Measurements from ENCODE around the gene SHISA7.

The SHISA7 gene

DNA sequence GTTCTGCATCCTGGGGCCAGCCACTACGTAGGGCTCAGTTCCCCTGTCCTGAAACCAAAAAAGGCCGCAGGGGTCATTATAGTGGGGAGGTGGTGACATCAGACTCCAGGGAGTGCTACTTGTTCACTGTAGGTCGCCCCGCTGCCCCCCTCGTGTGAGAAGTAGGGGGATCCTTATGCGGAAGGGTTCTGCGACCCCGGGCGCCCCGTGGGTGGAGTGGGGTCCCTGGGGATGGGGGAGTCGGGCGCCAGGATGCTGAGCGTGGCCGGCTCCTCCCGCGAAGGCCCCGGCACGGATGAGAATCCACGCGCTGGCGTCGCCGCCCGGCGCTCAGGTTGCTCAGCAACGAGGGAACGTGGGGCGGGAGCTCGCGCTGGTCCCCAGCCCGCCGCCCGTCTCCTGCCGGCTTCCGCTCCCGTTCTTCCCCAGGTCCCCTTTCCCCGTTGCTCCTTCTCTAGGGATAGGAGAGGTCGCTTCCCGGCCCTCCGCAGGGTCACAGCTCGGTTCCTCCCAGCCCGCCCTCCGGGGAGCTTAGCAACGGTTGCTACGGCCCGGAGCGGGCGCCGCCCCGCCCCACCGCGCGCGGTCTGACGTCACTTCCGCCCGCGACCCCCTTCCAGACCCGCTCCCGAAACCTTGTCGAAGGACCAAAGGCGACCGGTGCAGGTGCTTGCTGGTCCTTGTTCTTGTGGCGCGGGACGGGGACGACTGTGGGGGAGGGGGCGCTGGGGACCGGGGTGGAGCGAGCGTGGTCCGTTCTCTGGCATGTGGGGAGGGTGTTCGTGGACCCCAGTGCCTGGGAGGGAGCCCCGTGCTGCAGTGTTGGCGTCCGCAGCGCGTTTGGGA is 41.7 kb upstream of the SHISA7 start, which contains the start of gene NAT14 (continued):
- no peak for TF ChIP-seq ZNF404 (tag by site-specific recombination; IDR thresholded peaks at IDR 0.05)
- TF ChIP-seq ZNF514 (tag by site-specific recombination; IDR thresholded peaks at IDR 0.05) = no peak
- TF ChIP-seq ZNF19 (tag by site-specific recombination; IDR thresholded peaks at IDR 0.05; ENCODE audit: low read depth) = no peak
- no peak for TF ChIP-seq ZNF16 (tag by site-specific recombination; IDR thresholded peaks at IDR 0.05; ENCODE audit: low read depth)
- TF ChIP-seq, protein P1, sequence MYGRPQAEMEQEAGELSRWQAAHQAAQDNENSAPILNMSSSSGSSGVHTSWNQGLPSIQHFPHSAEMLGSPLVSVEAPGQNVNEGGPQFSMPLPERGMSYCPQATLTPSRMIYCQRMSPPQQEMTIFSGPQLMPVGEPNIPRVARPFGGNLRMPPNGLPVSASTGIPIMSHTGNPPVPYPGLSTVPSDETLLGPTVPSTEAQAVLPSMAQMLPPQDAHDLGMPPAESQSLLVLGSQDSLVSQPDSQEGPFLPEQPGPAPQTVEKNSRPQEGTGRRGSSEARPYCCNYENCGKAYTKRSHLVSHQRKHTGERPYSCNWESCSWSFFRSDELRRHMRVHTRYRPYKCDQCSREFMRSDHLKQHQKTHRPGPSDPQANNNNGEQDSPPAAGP (tag by site-specific recombination; IDR thresholded peaks at IDR 0.05) = no peak
- TF ChIP-seq ZNF548 (tag by site-specific recombination; IDR thresholded peaks at IDR 0.05) = no peak
- no peak for TF ChIP-seq ZNF354C (tag by site-specific recombination; IDR thresholded peaks at IDR 0.05; ENCODE audit: borderline replicate concordance, low read depth)
- TF ChIP-seq, protein P2, sequence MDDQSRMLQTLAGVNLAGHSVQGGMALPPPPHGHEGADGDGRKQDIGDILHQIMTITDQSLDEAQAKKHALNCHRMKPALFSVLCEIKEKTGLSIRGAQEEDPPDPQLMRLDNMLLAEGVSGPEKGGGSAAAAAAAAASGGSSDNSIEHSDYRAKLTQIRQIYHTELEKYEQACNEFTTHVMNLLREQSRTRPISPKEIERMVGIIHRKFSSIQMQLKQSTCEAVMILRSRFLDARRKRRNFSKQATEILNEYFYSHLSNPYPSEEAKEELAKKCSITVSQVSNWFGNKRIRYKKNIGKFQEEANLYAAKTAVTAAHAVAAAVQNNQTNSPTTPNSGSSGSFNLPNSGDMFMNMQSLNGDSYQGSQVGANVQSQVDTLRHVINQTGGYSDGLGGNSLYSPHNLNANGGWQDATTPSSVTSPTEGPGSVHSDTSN (CRISPR knock-in tag; IDR thresholded peaks at IDR 0.05) = peak; percentile 83
- TF ChIP-seq ZNF510 (tag by site-specific recombination; IDR thresholded peaks at IDR 0.05; ENCODE audit: insufficient replicate concordance) = no peak
- no peak for TF ChIP-seq ZNF837 (tag by site-specific recombination; IDR thresholded peaks at IDR 0.05)
- TF ChIP-seq ZNF561 (tag by site-specific recombination; IDR thresholded peaks at IDR 0.05; ENCODE audit: borderline replicate concordance) = peak; percentile 42; the same call in 1 of the 2 replicates
- no peak for TF ChIP-seq ZNF549 (tag by site-specific recombination; IDR thresholded peaks at IDR 0.05)
- peak; percentile 49 for TF ChIP-seq SP7 (tag by site-specific recombination; IDR thresholded peaks at IDR 0.05)
- TF ChIP-seq ZNF48 (tag by site-specific recombination; IDR thresholded peaks at IDR 0.05) = no peak
- TF ChIP-seq ZIC2 (tag by site-specific recombination; IDR thresholded peaks at IDR 0.05) = peak; percentile 41
- TF ChIP-seq ZNF529 (tag by site-specific recombination; IDR thresholded peaks at IDR 0.05; ENCODE audit: insufficient replicate concordance) = no peak
- TF ChIP-seq BCL11B (tag by site-specific recombination; IDR thresholded peaks at IDR 0.05; ENCODE audit: low read depth) = no peak
- no peak for TF ChIP-seq ZNF777 (tag by site-specific recombination; IDR thresholded peaks at IDR 0.05; ENCODE audit: borderline replicate concordance)
- no peak for TF ChIP-seq ZNF473 (tag by site-specific recombination; IDR thresholded peaks at IDR 0.05)
- TF ChIP-seq, protein P3, sequence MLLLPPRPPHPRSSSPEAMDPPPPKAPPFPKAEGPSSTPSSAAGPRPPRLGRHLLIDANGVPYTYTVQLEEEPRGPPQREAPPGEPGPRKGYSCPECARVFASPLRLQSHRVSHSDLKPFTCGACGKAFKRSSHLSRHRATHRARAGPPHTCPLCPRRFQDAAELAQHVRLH (tag by site-specific recombination; IDR thresholded peaks at IDR 0.05) = no peak
- no peak for TF ChIP-seq ZNF37A (tag by site-specific recombination; IDR thresholded peaks at IDR 0.05)
- TF ChIP-seq, protein P4, sequence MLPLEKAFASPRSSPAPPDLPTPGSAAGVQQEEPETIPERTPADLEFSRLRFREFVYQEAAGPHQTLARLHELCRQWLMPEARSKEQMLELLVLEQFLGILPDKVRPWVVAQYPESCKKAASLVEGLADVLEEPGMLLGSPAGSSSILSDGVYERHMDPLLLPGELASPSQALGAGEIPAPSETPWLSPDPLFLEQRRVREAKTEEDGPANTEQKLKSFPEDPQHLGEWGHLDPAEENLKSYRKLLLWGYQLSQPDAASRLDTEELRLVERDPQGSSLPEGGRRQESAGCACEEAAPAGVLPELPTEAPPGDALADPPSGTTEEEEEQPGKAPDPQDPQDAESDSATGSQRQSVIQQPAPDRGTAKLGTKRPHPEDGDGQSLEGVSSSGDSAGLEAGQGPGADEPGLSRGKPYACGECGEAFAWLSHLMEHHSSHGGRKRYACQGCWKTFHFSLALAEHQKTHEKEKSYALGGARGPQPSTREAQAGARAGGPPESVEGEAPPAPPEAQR (tag by site-specific recombination; IDR thresholded peaks at IDR 0.05) = no peak
- no peak for TF ChIP-seq PRDM1 (tag by site-specific recombination; IDR thresholded peaks at IDR 0.05)
- TF ChIP-seq, protein P5, sequence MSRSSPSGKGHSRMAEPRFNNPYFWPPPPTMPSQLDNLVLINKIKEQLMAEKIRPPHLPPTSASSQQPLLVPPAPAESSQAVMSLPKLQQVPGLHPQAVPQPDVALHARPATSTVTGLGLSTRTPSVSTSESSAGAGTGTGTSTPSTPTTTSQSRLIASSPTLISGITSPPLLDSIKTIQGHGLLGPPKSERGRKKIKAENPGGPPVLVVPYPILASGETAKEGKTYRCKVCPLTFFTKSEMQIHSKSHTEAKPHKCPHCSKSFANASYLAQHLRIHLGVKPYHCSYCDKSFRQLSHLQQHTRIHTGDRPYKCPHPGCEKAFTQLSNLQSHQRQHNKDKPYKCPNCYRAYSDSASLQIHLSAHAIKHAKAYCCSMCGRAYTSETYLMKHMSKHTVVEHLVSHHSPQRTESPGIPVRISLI (tag by site-specific recombination; IDR thresholded peaks at IDR 0.05) = no peak
- no peak for TF ChIP-seq ZNF747 (tag by site-specific recombination; IDR thresholded peaks at IDR 0.05)
- TF ChIP-seq WT1 (tag by site-specific recombination; IDR thresholded peaks at IDR 0.05) = no peak
- TF ChIP-seq BCL11A (tag by site-specific recombination; IDR thresholded peaks at IDR 0.05; ENCODE audit: low read depth) = no peak
- no peak for TF ChIP-seq ZBTB7A (tag by site-specific recombination; IDR thresholded peaks at IDR 0.05; ENCODE audit: low read depth)
- no peak for TF ChIP-seq ZNF121 (tag by site-specific recombination; IDR thresholded peaks at IDR 0.05)
- TF ChIP-seq ZNF175 (tag by site-specific recombination; IDR thresholded peaks at IDR 0.05) = no peak
- TF ChIP-seq, protein P6, sequence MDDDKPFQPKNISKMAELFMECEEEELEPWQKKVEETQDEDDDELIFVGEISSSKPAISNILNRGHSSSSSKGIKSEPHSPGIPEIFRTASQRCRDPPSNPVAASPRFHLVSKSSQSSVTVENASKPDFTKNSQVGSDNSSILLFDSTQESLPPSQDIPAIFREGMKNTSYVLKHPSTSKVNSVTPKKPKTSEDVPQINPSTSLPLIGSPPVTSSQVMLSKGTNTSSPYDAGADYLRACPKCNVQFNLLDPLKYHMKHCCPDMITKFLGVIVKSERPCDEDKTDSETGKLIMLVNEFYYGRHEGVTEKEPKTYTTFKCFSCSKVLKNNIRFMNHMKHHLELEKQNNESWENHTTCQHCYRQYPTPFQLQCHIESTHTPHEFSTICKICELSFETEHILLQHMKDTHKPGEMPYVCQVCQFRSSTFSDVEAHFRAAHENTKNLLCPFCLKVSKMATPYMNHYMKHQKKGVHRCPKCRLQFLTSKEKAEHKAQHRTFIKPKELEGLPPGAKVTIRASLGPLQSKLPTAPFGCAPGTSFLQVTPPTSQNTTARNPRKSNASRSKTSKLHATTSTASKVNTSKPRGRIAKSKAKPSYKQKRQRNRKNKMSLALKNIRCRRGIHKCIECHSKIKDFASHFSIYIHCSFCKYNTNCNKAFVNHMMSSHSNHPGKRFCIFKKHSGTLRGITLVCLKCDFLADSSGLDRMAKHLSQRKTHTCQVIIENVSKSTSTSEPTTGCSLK (tag by site-specific recombination; IDR thresholded peaks at IDR 0.05) = no peak
